ENCODE measurements around the gene CBFA2T2.

- TF ChIP-seq CTCF (IDR thresholded peaks at IDR 0.05; ENCODE audit: borderline replicate concordance, extremely low read depth, low read length, poor library complexity, severe bottlenecking) (no peak), EZH2 (IDR thresholded peaks at IDR 0.05; ENCODE audit: borderline replicate concordance, low read depth, low read length, severe bottlenecking) (no peak)
Observed at GRCh38 chr20:33465481-33466302, 24.2 kb upstream of the CBFA2T2 start.

All from DND-41 (cell line).